Measurements from ENCODE around the gene DGKZ. TPM values are rescaled to one million over a fixed set of nuclear protein-coding genes. Genes with fewer than 3 reads are reported as not detected.

The DGKZ gene
- total RNA-seq, 1 donor from 2014 or later = 55.3 TPM

DNA sequence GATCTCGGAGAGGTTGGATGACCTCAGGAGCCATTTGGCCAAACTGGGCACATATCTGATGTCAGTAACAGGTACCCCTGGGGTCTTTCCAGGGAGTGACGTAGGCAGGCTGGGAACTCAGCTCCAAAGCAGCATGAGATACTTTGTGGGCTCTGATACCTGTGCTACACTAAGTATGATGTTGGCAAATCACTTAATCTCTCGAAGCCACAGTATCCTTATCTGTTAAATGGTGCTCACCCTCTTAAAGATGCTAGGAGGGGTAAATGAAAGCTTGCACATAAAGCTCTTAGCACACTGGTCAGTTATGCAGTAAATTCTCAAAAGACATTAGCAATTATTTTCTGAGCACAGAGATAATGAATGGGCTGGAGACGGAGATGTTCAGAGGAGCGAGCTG lies 17.1 kb upstream of the DGKZ start:
- intact Hi-C loops (cut with DNase I) = no loop called here
- no peak for DNase-seq
- H3K4me3 ChIP-seq = no peak overlapping the region
- no peak overlapping the region for H3K27ac ChIP-seq
- no peak for TF ChIP-seq CTCF (IDR thresholded peaks at IDR 0.05)
- H3K9me3 ChIP-seq = no peaks in the 10 kb centered on the region
- H3K4me1 ChIP-seq = peaks cover 34% of the 10 kb centered on the region
- no peaks in the 10 kb centered on the region for H3K36me3 ChIP-seq
- H3K27me3 ChIP-seq (ENCODE audit: low read depth) = peaks cover 41% of the 10 kb centered on the region
- ATAC-seq = no peak

DNA sequence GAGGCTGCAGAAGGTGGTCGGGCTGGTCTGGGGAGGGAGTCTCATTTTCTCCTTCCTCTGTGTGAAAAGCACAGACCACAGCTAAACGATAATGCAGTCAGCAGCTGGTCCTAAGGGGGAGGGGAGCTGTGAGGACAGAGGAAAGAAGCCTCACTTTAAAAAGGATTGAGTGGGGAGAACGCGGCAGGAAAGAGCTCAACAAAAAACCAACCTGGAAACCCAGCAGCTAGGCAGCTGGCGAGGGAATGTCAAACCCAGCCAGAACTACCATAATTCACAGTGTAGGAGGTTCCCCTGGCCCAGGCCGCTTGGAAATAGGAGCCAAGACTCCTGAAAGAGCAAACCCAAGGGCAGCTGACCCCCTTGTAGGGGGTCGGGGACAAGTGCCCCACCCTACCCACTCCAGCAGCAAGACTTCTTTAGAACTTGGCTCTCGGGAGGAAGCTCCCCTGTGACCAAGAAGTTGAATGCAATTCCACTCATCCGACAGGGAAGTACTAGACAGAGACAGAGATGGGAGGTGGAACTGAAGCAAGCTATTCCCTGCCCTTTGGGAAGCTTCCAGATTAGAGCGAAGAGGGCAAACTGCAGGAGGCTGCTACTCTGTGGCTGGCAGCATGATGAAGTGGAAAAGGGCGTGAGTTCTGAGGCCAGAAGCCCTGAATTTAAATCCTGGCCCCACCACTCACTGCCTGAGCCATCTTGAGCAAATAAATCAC lies 16.5 kb upstream of the DGKZ start:
- ATAC-seq = peak in 1 of 2 donors; percentile 4
- Histone ChIP-seq H3K27me3 (ENCODE audit: low read depth) (peaks cover 41% of the 10 kb centered on the region), H3K4me3 (no peak overlapping the region), H3K36me3 (no peaks in the 10 kb centered on the region), H3K9me3 (no peaks in the 10 kb centered on the region), H3K27ac (no peak overlapping the region), H3K4me1 (peaks cover 34% of the 10 kb centered on the region)
- no peak for DNase-seq
- intact Hi-C loops (cut with DNase I) = no loop called here
- no peak for TF ChIP-seq CTCF (IDR thresholded peaks at IDR 0.05)

DNA sequence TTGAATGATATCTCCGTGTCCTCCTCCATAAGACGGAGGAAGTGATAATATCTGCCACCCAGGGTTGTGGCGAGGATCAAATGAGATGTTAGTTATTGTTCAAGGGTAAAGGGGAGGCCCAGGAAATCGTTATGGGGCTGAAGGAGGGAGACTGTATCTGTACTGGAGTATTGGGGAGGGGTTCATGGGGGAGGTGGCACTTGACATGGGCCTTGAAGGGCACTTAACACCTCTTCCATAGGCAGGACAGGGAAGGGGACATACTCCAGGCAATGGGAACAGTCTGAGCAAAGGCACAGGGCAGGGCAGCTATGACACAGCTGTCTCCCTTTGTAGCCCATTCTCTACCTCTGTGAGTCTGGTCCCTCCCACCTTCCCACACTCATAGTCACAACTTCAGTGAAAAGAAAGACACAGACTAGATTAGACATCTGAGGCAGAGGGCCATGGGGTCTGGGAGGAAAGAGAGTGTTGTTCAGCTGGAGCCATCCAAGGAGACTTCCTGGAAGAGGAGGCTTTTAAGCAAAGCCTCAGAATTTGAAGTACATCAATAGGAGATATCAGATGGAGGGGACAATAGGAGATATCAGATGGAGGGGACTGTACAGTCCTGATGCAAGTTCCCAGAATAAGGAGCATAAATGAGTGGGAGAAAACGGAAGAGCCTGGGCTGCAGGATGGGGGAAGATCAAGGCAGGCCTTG lies 15.8 kb upstream of the DGKZ start:
- H3K27me3 ChIP-seq (ENCODE audit: low read depth) = peaks cover 41% of the 10 kb centered on the region
- H3K4me3 ChIP-seq = no peak overlapping the region
- ATAC-seq = no peak

DNA sequence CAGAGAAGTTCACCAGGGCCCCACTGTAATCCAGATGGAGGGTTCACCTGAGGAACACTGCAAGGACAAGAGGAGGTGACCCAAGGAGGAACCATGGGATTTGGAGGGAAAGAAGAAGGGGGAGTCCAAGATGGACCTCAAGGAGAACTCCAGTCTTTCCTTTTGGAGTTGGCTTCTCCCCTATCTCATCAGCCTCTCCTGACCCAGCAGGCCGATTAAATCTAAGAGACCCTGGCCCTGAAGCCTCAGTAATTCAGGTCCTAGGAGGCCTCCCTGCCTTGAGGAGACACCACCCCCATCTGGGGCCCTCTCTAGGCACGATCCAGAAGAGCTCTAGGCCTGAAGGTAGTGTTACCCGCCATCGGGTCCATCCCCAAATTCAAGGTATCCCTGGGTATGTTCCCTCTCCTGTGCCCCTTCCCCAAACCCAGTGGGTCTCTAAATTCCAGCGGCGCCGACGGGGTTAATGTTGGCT lies 15.1 kb upstream of the DGKZ start:
- H3K27ac ChIP-seq = no peak overlapping the region
- peak overlapping the region; percentile 50 for H3K4me3 ChIP-seq
- DNase-seq (no peak), ATAC-seq (no peak)
- H3K27me3 ChIP-seq (ENCODE audit: low read depth) = peaks cover 41% of the 10 kb centered on the region
- no peak for TF ChIP-seq CTCF (IDR thresholded peaks at IDR 0.05)
- no peaks in the 10 kb centered on the region for H3K9me3 ChIP-seq
- H3K36me3 ChIP-seq = no peaks in the 10 kb centered on the region
- H3K4me1 ChIP-seq = peaks cover 38% of the 10 kb centered on the region
- intact Hi-C loops (cut with DNase I) = no loop called here

More for the DNA sequence above, 15.8 kb upstream of the DGKZ start:
- no peak for DNase-seq
- no peak overlapping the region for H3K27ac ChIP-seq
- intact Hi-C loops (cut with DNase I) = no loop called here
- no peaks in the 10 kb centered on the region for H3K9me3 ChIP-seq
- TF ChIP-seq CTCF (IDR thresholded peaks at IDR 0.05) = no peak
- no peaks in the 10 kb centered on the region for H3K36me3 ChIP-seq
- H3K4me1 ChIP-seq = peaks cover 34% of the 10 kb centered on the region

DNA sequence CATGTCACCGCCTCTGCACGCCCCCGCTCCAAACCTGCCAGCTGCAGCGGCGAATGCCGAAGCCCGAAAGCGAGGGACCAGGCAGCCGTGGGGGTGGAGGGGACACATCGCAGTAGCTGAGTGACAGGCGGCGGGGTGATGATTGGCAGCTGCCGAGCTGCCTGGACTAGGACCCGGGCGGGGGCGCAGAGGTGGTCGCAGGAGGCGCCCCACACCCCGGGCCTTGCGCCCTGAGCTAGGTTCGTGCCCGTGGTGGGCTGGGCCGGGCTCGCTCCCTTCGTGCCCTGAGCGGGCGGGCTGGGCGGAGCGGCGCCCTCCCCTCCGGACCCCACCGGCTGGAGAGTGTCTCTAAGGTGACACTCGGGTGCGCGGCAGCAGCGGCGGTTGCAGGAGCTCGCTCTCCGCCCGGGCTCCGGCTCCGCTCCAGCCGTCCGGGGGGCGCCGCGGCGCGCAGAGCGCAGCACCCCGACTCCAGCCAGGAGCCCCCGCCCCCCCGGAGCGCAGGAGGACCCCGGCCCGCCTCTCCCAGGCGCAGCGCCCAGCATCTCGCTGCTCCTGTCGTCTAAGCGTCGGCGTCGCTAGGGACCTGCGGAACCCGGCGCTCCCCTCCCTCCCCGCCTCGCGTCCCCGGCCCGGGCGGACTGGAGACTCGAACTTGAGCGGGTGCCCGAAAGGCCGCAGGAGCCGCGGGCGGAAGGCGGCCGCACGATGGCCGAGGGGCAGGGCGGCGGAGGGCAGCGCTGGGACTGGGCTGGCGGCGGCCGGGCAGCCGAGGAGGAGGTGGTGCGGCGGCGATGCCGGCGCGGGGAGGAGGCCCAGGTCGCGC lies 14.5 kb upstream of the DGKZ start:
- no peak for TF ChIP-seq CTCF (IDR thresholded peaks at IDR 0.05)
- peak overlapping the region; percentile 50 for H3K4me3 ChIP-seq
- intact Hi-C loops (cut with DNase I) = no loop called here
- ATAC-seq (peak; percentile 39 to 52), DNase-seq (peak; percentile 45)
- H3K4me1 ChIP-seq = peaks cover 44% of the 10 kb centered on the region
- no peaks in the 10 kb centered on the region for H3K36me3 ChIP-seq
- H3K27ac ChIP-seq = no peak overlapping the region
- no peaks in the 10 kb centered on the region for H3K9me3 ChIP-seq
- peaks cover 41% of the 10 kb centered on the region for H3K27me3 ChIP-seq (ENCODE audit: low read depth)
